ENCODE results near the gene TBC1D22A.

TBC1D22A gene

GRCh38 chr22:47056776-47057470, 294.5 kb downstream of the TBC1D22A start:
- peaks cover 13% of the 10 kb centered on the region for H3K4me1 Mint-ChIP-seq
- H3K36me3 Mint-ChIP-seq (ENCODE audit: low read depth), result peaks cover 6% of the 10 kb centered on the region
- H3K27ac Mint-ChIP-seq, result peak overlapping the region in 1 of 3 experiments; percentile 62
- no peak for TF ChIP-seq CTCF (IDR thresholded peaks at IDR 0.05; ENCODE audit: unreplicated experiment in 3 of 3)
- no peak overlapping the region for H3K4me3 Mint-ChIP-seq
- H3K9me3 Mint-ChIP-seq, result no peaks in the 10 kb centered on the region
- peaks cover 2% of the 10 kb centered on the region for H3K27me3 Mint-ChIP-seq (ENCODE audit: low read depth)

- Mint-ChIP-seq H3K4me1 (peaks cover 11% of the 10 kb centered on the region), H3K4me3 (no peak overlapping the region), H3K9me3 (no peaks in the 10 kb centered on the region), H3K27ac (no peak overlapping the region), H3K27me3 (ENCODE audit: low read depth) (no peaks in the 10 kb centered on the region), H3K36me3 (ENCODE audit: low read depth) (peaks cover 10% of the 10 kb centered on the region)
- TF ChIP-seq CTCF (IDR thresholded peaks at IDR 0.05; ENCODE audit: unreplicated experiment in 3 of 3), result no peak
Measured at GRCh38 chr22:47057916-47058585, 295.6 kb downstream of the TBC1D22A start.

GRCh38 chr22:47059076-47059475, 296.6 kb downstream of the TBC1D22A start:
- H3K27ac Mint-ChIP-seq, result no peak overlapping the region
- no peak overlapping the region for H3K4me3 Mint-ChIP-seq
- TF ChIP-seq CTCF (IDR thresholded peaks at IDR 0.05; ENCODE audit: unreplicated experiment in 3 of 3), result no peak
- H3K27me3 Mint-ChIP-seq (ENCODE audit: low read depth), result no peaks in the 10 kb centered on the region
- peaks cover 10% of the 10 kb centered on the region for H3K36me3 Mint-ChIP-seq (ENCODE audit: low read depth)
- H3K4me1 Mint-ChIP-seq, result peaks cover 5% of the 10 kb centered on the region
- H3K9me3 Mint-ChIP-seq, result no peaks in the 10 kb centered on the region

GRCh38 chr22:47059701-47060161, 297.3 kb downstream of the TBC1D22A start:
- no peak overlapping the region for H3K27ac Mint-ChIP-seq
- H3K9me3 Mint-ChIP-seq, result no peaks in the 10 kb centered on the region
- H3K4me1 Mint-ChIP-seq, result peaks cover 5% of the 10 kb centered on the region
- peaks cover 10% of the 10 kb centered on the region for H3K36me3 Mint-ChIP-seq (ENCODE audit: low read depth)
- H3K27me3 Mint-ChIP-seq (ENCODE audit: low read depth), result no peaks in the 10 kb centered on the region
- no peak overlapping the region for H3K4me3 Mint-ChIP-seq
- TF ChIP-seq CTCF (IDR thresholded peaks at IDR 0.05; ENCODE audit: unreplicated experiment in 3 of 3), result no peak

- Mint-ChIP-seq H3K27me3 (ENCODE audit: low read depth) (no peaks in the 10 kb centered on the region), H3K36me3 (ENCODE audit: low read depth) (peaks cover 10% of the 10 kb centered on the region), H3K4me1 (peaks cover 5% of the 10 kb centered on the region), H3K27ac (no peak overlapping the region), H3K4me3 (no peak overlapping the region), H3K9me3 (no peaks in the 10 kb centered on the region)
- no peak for TF ChIP-seq CTCF (IDR thresholded peaks at IDR 0.05; ENCODE audit: unreplicated experiment in 3 of 3)
Measured at GRCh38 chr22:47060718-47061117, 298.3 kb downstream of the TBC1D22A start.
